GM18909 (cell line): ENCODE measurements around the gene CST3.
"Not testable (repeated sequence)": the region's sequence is repeated elsewhere in the genome, so short reads cannot be mapped to it uniquely, and the experiment has no call there.

Experiments
- ATAC-seq: cut with Tn5 transposase; IDR thresholded peaks from one replicate; pipeline ENCODE4 v1.9.1; 2021; ENCODE audit warnings: mild to moderate bottlenecking; ENCODE audit not compliant: unreplicated experiment, poor library complexity

Gene CST3

GRCh38 chr20:23663180-23663579 lies 25.4 kb upstream of the CST3 start:
- ATAC-seq = no peak

- no peak for ATAC-seq
These were observed 24.6 kb upstream of the CST3 start for GRCh38 chr20:23662276-23662870.

GRCh38 chr20:23661002-23661429 lies 23.3 kb upstream of the CST3 start:
- no peak for ATAC-seq

GRCh38 chr20:23659989-23660837 lies 22.5 kb upstream of the CST3 start:
- no peak for ATAC-seq

- ATAC-seq = not testable (repeated sequence)
These were observed 21.8 kb upstream of the CST3 start for GRCh38 chr20:23659610-23659988.

GRCh38 chr20:23658989-23659609 lies 21.3 kb upstream of the CST3 start:
- ATAC-seq = no peak

- no peak for ATAC-seq
These were observed 20.6 kb upstream of the CST3 start for GRCh38 chr20:23658336-23658735.

- no peak for ATAC-seq
These were observed 19.4 kb upstream of the CST3 start for GRCh38 chr20:23657202-23657601.

- no peak for ATAC-seq
These were observed 18.6 kb upstream of the CST3 start for GRCh38 chr20:23656372-23656771.

- no peak for ATAC-seq
These were observed 17.9 kb upstream of the CST3 start for GRCh38 chr20:23655491-23656211.

- ATAC-seq = no peak
These were observed 17.0 kb upstream of the CST3 start for GRCh38 chr20:23654717-23655116.

- ATAC-seq = no peak
These were observed 16.2 kb upstream of the CST3 start for GRCh38 chr20:23654000-23654399.

- ATAC-seq = no peak
These were observed 15.7 kb upstream of the CST3 start for GRCh38 chr20:23653400-23653938.

- no peak for ATAC-seq
These were observed 15.2 kb upstream of the CST3 start for GRCh38 chr20:23652926-23653325.

GRCh38 chr20:23652371-23652770 lies 14.6 kb upstream of the CST3 start:
- no peak for ATAC-seq

GRCh38 chr20:23651117-23651516 lies 13.4 kb upstream of the CST3 start:
- no peak for ATAC-seq

- no peak for ATAC-seq
These were observed 12.2 kb upstream of the CST3 start for GRCh38 chr20:23649830-23650417.

- no peak for ATAC-seq
These were observed 11.5 kb upstream of the CST3 start for GRCh38 chr20:23649242-23649641.

GRCh38 chr20:23647346-23647745 lies 9.6 kb upstream of the CST3 start:
- no peak for ATAC-seq
